ENCODE results near the gene HCLS1.
A peak's percentile ranks its signal among the peaks of the same experiment; 100 is the strongest.
"Not testable (repeated sequence)": the region's sequence is repeated elsewhere in the genome, so short reads cannot be mapped to it uniquely, and the experiment has no call there.

Gene HCLS1, protein sequence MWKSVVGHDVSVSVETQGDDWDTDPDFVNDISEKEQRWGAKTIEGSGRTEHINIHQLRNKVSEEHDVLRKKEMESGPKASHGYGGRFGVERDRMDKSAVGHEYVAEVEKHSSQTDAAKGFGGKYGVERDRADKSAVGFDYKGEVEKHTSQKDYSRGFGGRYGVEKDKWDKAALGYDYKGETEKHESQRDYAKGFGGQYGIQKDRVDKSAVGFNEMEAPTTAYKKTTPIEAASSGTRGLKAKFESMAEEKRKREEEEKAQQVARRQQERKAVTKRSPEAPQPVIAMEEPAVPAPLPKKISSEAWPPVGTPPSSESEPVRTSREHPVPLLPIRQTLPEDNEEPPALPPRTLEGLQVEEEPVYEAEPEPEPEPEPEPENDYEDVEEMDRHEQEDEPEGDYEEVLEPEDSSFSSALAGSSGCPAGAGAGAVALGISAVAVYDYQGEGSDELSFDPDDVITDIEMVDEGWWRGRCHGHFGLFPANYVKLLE

DNA sequence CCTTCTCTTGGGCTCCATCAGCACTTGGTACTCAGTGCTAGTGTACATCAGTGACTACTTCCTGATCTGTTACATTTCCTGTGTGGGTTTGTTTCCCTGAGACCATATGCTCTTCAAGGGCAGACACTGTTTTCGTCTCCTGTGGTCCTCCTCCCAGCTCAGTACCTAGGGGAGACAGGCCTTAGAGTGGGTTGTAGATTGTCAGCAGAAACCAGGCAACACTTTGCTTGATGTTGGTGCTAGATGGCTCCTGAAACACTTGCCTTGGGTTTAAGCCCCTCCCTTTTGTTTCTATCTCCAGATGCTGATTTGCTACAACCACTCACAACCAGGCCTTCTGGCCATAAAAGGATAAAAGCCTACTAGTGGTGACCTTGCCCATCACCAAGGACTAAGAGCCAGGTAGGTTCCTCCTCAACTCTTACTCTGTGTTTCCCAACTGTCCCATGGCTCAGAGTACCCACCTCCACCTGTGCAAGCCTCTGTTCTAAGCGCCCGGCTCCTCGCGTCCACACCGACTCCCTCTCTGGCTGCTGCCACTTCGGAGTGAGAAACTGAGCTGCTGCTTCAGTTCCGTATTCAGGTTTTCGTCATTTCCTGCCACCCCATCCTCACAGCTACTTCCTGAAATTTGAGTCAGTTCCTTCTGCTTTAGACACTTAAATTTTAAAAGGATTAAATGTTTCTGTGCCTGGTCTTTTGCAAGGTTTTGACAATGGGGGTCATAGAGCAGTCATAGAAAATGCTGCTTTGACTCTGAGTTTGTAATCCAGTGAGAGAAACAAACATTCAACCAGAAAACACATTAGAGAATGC lies at the start of gene HCLS1:
TSS of gene HCLS1 (minus strand) at position 548 of the 816 bp plus-strand sequence. CDS start 2,556 bp downstream, outside the sequence.
- no peak for FAIRE-seq

DNA sequence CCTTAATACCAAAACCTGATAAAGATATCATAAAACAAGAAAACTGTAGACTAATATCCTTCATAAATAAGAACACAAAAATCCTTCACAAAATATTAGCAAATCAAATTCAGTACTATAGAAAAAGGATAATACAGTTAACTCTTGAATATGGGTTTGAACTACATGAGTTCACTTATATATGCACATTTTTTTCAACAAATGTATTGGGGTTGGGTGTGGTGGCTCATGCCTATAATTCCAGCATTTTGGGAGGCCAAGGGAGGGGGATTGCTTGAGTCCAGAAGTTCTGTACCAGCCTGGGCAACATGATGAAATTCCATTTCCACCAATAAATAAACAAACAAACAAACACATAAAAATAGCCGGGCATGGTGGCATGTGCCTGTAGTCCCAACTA lies 49.6 kb upstream of the HCLS1 start:
- no peak for FAIRE-seq

DNA sequence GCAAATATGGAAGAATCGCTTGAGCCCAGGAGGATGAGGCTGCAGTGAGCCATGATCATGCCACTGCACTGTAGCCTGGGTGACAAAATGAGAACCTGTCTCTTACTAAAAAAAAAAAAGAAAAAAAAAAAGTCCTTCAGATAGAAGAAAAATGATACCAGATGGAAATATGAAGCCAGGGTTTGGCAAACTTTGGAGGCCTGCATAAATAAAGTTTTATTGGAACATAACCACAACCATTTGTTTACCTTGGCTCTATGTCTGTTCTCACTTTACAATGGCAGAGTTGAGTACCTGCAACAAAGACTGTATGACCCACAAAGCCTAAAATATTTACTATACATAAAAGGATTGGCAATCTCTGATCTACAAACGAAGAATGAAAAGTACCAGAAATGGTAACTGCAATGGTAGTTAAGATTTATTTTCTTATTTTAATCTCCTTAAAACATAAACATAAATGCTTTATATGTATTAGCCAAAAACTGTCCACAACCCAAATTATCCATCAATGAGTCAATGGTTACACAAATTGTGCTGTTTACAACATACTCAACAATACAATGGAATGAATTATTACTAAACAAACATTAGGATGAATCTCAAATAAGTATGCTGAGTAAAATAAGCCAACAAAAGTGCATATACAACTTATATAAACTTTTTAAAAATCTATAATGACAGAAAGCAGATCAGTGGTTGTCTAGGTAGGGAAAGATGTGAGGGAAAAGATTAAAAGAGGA lies 47.0 kb upstream of the HCLS1 start:
- FAIRE-seq, result peak; percentile 33

DNA sequence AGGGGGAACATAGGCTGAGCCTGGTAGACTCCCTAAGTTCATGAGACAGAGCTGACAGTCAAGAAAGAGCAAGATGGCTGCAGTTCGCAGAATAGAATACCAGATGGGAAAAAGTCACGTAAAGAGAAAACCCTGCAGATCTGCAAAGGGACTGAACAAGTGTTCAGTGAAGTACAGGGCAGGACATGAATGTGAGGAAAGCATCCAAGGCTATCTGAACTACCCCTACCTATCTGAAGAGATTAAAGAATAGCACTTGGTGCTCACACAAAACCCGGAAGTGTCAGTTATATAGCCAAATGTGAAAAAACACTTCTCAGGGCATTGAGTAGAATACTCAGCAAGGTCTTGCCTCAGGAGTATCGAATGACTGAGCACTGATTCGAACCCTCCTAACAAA lies 44.8 kb upstream of the HCLS1 start:
- FAIRE-seq, result no peak

DNA sequence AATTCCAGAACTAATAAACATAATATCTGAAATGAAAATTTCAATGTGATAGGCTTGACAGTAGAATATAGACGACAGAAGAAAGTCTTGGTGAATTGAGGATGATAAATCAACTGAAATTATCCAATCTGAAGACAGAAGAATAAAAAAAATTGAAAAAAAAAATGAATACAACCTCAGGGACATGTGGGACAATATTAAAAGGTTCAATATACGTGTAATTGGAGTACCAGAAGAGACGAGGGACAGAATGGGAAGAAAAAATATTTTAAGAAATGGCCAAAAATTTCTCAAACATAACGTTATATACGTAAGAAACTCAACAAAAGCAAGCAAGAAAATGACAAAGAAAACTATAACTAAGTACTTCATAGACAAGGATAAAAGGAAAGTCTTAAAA lies 43.3 kb upstream of the HCLS1 start:
- FAIRE-seq, result no peak

DNA sequence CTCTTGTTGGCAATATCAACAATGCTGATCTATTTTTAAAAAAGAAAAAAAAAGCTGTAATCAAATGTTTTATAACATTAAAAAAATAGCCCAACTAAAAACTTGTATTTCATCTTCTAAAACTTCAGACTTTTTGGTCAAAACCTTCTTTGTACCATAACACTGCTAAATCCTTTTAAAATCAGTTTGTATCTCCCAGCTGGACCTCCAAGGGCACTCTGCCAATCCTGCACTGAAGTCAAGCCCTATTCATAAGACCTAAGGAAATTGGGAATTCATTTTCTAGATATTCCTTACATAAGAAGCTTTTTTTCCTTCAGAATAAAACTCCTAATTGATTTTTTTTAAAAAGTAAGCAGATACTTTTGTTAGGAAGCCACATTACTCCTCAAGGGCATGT lies 38.2 kb upstream of the HCLS1 start:
- FAIRE-seq, result no peak

DNA sequence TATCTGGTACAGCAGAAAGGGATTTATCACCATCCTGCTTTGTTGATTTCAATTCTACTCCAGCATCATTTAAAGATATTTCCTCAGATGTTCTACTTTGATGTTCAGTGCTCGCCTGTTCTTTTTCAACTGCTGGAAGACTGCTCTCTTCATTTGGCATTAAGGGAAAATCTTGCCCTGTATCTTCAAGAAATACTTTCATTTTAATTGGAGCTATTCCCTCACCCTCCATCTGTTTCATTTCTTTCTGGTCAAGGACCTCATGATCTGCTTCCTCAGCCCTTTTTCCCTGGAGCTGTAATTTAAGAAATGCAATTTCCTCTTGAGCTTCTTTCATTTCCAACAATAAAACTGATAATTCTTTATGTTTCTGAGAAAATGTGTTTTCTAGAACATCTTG lies 37.8 kb upstream of the HCLS1 start:
- no peak for FAIRE-seq

DNA sequence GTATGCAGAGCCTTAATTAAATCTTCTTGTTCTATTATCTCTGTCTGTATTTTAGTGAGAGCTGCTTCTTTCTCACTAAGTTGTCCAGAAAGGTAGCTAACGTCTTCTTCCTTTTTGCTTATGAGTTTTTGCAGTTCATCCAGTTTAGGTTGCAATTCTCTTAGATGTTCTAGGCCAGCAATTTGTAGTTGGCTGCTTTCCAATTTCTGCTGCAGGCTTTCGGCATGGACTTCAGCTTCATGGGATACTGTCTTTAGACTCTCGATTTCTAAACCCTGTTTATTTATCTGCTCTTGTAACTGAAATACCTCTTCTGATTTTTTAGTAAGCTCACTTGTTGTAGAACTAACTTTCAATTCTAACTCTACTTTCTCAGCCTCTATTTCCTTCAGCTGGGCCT lies 35.5 kb upstream of the HCLS1 start:
- FAIRE-seq, result no peak

DNA sequence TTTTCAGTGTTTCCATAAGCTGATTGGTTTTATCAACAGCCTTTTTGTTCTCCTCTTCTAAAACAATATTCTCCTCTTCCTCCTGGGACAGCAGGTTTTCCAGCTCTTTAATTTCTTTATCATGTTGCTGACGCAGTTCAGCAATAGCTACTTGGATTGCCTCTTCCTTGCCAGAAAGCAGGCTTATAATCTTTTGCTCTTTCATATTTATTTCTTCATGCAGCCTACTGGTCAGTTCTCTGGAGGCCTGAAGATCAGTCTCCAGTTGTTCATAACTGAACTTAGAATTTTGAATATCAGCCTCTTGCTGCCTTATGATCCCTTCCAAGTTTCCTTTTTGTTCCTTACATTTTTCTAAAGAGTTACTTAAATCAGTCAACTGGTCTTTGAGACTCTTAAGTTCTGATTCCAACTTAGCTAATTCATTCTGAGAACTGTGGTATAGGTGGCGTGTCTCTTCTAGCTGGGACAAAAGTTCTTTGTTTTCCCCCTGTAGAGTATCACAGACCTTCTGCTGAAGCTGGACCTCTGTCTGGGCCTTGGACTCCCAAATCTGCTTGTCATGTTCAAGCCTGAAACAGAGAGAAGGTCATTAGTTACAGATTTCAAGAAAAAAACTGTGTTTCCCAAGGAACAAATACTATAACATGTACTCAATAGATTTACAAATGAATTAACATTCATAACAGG lies 31.5 kb upstream of the HCLS1 start:
- FAIRE-seq, result no peak

DNA sequence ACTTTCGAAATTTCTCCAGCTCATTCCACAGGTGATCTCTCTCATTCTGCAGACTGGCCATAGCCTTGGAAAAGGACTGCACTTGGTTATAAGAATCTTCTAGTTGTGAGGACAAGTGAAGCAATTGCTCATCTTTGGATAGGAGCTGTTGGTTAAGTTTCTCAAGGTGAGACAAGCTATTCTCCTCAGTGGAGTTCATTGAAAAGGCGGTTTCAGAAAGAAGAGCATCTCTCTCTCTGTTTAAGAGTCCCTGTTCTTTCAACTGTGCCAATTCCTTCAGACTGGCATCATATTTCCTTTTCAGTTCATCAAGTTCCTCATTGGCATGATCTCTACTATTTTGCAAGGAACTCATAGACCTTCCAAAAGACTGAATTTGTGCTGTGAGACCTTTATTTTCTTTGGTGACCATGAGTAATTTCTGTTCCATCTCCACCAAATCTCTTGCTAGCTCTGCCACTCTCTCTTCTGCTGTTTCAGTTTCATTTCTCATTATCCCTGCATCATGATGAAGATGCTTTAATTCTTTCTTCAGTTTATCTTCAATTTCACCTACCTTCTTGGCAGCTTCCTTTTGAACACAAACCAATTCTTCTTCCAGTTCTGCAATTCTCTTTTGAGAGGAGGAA lies 30.2 kb upstream of the HCLS1 start:
- FAIRE-seq, result no peak

DNA sequence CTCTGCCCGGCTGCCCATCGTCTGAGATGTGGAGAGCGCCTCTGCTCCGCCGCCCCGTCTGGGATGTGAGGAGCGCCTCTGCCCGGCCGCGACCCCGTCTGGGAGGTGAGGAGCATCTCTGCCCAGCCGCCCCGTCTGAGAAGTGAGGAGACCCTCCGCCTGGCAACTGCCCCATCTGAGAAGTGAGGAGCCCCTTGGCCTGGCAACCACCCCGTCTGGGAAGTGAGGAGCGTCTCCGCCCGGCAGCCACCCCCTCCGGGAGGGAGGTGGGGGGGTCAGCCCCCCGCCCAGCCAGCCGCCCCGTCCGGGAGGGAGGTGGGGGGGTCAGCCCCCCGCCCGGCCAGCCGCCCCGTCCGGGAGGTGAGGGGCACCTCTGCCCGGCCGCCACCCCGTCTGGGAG lies 28.0 kb upstream of the HCLS1 start:
- not testable (repeated sequence) for FAIRE-seq

DNA sequence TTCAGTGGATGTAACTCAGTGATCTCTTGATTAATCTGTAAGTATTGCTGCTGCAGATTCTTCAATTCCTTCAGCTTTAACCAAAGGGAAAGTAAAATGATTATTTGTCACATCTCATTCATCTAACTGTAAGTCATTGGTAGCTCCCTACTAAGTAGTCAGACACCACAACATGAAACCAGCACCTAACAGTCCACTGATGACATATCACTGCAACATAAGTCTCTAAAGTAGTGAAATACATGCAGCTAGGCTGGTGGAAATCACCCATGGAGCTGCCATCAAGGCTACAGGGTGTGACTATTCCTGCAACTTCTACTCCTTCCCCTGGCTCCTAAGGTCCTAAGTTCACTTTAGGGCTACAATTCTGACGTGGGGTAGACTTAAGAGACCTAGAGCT lies 21.1 kb upstream of the HCLS1 start:
- FAIRE-seq, result no peak

DNA sequence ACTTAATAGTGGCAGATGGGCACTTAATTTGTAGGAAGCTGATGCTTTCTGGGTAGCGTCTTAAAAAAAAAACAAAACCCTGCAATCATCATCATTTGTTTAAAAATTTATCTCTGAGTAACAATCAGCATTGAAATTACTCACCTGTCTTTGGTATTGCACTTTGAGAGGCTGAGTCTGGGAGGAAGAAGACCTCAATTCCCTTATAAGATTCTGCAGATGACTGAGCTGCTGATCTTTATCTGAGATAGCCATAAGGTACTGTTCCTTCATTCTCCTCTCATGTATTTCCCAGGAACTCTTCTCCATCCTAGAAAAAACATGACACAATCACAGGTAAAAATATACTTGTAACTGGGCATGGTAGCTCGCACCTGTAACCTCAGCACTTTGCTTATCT lies 16.4 kb upstream of the HCLS1 start:
- no peak for FAIRE-seq

DNA sequence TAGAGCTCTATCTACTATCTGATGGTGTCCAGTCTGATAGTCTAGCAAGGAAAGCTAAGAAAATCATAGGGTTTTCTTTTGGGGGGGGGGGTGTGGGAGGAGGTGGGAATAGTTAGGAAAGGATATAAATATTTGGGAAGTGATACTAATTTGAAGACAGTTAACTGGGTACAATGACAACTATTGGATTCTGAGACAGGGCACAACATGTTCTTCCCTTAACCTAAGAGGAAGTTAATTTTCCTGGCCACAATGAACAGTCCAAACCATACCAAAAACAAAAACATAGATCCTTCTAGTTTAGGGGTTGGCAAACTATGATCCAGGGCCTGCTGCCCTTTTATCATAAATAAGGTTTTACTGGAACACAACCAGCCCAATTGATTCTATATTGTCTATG lies 10.0 kb upstream of the HCLS1 start:
- no peak for FAIRE-seq

DNA sequence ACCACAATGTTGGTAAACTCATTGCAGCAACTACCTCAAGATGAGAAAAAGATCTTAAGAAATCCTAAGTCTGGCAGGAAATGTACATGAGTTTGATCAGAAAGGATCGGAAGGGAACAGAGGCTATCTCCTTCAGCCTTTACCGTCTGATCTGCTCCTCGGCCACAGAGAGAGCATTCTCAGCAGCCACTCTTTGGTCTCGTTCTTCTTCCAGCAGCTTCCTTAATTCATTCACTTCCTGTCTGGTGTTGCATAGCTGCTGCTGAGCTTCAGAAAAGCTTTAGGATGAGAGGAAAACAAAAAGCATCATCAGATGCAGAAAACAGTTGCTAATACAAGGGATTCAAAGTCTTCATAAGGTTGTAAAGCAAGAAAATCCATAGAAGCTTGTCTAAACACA lies 6.6 kb upstream of the HCLS1 start:
- FAIRE-seq, result no peak

DNA sequence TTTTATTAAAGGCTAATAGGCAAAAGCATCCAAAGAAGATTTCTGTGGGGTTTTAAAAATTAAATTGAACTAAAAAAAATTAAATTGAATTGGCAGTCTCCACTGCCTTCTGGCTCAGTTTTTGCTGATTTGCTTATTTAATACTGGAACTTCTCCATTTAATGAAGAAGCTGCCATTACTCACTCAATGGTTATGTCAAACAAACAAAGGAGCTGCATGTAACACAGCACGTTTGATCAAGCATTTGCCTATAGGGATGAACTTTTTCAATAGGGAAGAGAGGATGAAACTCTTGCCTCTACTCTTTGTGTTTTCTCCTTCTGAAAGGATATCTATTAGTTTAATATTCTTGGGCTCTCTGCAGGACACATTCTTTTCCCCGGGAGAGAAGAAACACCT lies 4.8 kb upstream of the HCLS1 start:
- FAIRE-seq, result no peak

DNA sequence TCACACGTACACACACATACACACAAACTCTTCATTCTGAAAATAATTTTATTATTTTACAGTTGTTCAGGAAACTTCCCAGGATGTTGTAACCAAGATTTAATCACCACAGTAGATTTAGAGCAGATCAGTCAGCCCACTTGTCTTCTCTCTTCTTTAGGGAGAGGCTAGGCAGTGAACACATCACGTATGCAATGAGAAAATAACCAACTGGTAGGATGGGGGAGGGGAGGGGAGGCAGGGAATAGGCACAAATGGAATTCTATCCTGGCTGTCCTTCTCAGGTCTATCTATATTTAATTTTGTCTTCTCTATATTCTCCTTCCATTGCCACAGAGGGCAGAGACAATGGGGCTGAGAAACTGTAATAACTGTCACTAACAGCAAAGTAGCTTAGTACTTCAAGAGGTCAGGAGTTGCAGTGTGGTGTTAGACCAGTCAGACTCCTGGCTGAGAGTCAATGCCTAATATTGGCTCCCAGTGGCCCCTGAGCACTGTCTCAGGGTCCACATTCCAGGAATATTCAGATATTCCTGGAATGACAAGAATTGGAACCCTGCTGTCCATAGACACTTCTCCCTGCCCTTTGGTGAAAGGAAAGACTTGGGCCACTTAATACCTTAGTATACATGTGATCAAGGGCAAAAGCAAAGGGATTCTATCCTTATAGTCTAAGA lies 2.6 kb upstream of the HCLS1 start:
- FAIRE-seq, result no peak

DNA sequence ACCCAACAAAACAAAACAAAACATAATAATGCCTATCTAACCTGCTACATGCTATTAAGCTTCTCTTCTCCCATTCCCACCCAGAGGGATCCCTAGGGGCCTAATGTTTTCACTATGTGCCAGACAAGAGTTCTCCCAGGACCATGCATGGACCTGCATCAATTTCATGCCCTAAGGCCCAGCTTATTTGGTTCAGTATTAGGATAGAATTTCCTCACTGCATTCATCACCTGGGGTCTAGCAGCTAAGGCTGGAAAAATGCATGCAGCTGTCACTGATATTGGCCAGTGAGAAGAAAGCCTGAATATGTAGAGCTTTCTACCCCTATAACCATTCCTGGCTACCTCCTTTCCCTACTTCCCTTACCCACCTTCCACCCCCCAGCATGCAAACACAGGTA lies 2.0 kb upstream of the HCLS1 start:
- FAIRE-seq, result no peak

DNA sequence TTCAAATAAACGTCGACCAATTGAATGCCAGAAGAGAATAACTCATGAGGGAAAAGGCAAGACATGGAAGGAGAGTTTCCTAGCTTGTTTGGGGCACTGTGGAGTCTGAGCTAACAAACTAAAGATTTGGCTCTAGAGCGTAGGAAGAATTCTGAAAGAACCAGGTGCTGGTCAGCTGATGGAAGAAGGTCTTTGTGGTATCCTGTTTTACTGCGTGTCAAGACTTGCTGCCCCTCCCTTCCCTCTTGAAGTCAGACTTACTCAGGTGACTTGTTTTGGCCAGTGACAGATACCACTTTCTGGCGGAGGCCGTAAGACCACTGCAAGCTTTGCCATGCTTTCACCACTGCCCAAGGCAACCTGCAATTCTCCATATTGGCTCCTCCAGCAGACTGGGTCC lies 673 bp upstream of the HCLS1 start:
- FAIRE-seq, result no peak

DNA sequence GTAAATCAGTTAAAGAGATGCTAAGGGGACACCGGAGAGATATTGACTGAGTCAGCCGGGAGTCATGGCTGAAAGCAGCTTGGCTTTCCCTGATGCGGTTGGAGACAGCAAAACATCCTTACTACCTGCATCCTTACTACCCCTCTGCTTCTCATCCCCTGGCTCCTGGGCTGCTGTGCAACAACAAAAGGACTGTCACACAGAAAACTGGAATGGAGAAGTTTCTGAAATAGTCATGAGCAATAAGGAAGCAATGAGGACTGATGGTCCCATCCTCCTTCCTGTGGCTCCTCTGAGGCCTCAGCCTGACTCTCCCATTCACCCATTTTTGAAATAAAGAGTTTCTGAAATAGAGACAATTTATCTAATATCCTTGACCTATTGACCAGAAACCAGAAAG lies 1.1 kb downstream of the HCLS1 start:
- FAIRE-seq, result no peak

DNA sequence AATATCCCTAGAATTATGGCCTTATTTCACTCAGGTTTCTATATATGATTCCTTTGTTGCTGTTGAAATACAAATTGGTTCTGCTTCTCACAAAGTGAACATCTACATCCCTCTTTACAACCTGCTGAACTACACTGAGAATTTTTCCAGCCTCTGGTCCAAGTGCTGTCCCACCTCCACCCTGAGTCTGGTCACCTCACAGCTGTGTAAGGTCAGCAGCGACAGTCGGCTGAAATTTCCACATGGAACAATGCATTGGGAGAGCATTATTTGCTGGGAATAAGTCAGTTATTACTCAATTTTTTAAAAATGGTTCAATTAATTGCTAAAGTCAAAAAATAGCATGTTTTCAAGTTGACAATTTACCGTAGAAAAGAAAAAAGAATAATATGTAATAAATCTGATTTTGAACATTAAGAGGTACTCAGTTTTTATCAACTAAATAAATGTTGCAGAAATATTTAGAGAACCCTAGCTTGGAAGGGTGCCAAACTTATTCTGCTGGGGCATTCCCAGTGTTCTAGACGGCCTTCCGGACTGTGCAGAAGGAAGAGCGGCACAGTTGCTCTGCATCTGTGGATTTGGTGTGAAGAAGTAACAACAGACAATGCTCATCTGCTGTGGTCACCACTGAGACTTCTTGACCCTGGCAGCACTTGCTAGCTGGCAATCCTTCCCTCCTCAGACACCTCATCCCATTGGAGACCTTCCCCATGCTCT lies 1.8 kb downstream of the HCLS1 start:
- no peak for FAIRE-seq
